HCEC 1CT (cell line): ENCODE results near the gene PCGF2.
A peak's percentile ranks its signal among the peaks of the same experiment; 100 is the strongest.

Experiments used
- DNase-seq: peaks from one replicate; pipeline ENCODE4 v3.0.0-alpha.2; 2017

PCGF2 gene

DNA sequence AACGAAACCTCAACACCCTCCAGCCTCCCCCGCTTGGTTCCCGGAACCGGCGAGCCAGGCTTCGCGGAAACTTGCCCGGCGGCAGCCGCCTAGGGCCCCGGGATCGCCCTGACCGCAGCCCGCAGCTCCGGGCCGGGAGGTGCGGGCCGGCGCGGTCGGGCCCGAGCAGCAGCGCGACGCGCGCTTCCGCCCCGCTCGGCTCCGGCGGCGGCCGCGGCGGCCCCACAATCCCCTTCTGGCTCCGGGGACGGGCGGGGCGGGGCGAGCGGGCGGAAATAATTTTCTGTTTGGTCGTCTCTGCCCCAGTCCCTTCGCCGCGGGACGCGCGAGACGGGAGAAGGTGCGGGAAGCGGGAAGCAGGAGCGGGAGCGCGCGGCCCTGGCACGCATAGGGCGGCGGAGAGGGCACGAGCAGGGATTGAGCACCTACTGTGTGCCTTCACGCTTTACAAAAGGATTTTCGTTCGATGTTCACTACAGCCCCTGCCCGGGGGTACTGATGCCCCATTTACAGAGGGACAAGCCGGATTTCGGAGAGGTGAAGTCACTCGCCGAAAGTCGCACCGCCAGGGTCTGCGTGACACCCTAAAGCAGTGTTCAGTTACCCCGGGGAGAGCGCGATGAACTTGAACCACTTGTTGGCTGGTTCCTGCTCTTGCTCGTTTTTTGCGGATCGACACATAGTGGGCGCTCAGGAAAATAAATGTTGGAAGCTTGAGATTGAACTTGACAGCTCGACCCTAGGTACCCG, 45.8 kb downstream of the PCGF2 start:
- DNase-seq: peak; percentile 85

DNA sequence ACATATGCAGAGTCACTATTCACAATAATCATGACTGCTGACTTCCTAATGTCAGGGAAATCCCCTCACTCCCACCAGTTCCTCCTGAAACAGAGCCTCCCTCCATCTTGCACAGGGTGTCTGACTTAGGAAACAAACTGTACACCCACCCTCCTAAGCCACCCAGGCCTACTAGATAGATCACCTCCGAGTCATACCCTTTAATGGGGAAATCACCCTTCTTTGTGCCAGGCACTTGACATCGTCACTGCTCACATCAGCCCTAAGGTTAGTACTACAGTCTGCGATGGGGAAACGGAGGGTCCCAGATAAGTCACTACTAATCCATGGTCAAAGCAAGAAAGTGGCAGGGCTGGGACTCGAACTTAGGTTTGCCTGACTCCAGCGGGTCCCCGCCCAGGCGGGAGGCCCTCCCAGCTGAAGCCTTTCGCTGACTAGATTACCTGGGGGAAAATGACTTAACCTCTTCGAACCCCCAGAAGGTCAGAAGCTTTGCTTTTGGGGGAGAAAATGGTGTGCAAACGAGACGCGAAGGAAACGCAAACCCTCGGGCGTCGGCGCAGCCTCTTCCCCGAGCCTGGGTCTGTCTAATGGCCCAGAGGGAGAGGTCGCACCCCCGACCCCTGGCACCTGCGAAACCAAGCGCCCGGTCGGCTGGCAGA, 46.5 kb downstream of the PCGF2 start:
- peak; percentile 7 for DNase-seq

DNA sequence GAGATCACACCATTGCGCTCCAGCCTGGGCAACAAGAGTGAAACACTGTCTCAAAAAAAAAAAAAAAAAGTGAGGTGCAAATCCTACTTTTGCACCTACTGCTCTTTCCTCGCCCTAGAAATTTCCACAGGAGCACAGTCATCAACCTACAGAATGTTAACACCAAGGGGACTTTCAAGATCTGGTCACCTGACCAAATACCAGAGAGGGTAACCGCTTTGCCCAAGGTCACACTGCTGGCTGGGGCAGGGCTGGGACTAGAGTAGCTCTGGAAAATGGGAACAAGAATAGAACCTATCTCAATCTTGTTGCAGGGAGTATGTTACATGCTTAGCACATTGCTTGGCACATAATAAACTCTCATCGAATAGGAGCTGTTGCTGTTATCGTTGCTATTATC, 49.4 kb downstream of the PCGF2 start:
- no peak for DNase-seq

DNA sequence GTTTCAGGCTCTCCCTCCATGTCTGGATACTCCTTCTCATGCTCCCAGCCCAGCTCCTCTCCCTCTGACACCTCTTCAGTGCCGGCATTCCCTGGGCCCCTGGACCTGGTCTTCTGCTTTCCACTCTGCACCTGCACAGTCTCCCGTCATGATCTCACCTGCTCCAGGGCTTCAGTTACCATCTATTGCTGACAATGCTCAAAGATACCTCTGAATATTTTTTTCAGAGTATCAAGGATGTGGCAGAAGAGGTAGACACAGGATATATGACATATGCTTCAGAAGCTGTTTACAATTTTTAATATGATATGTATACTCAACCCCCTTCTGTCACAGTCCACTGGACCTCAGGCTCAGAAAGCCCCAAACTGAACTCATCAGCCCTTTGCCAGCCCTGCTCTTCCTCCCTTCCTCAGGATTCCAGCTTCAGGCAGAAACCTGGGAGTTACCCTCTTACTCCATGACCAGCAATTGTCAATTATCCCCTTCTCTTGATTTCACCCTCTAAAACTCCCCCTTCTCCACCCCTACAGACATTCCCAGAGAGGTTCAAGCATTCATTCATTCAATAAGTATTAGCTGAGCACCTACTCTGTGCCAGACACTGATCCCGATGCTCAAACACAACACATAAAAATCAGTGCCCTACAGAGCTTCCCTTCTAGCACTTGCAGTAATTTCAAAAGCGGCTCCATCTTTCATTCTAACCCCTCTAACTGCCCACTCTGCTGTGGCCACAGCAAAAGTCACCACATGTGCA, 50.9 kb downstream of the PCGF2 start:
- no peak for DNase-seq

DNA sequence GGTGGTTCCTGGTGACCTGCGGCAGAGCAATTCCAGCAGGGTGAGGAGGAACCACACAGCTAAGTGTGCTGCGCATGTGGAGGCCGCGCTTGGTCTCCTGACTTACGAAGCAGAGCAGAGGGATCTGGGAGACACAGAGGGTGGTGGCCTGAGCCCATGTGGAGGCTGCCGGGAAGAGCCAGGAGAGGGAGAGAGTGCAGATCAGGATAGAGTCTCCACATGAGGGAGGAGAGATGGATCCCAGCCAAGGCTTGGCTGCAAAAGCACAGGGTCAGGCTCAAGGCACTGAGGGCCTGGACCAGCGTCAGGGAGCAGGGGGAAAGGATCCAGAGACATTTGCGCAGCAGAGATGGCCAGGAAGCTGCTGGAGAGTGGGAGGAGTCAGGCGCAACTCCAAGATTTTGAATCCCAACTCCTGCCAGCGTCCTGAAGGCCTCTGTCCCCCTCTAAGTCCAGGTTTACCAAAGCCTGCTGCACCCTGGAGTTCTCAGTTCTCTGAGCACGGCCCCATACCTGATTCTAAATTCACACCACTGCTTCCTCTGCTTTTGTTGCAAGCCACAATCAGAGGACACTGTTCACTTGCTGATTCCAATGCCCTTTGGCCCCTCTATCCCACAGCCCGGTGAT, 54.3 kb downstream of the PCGF2 start:
- DNase-seq: peak; percentile 10

DNA sequence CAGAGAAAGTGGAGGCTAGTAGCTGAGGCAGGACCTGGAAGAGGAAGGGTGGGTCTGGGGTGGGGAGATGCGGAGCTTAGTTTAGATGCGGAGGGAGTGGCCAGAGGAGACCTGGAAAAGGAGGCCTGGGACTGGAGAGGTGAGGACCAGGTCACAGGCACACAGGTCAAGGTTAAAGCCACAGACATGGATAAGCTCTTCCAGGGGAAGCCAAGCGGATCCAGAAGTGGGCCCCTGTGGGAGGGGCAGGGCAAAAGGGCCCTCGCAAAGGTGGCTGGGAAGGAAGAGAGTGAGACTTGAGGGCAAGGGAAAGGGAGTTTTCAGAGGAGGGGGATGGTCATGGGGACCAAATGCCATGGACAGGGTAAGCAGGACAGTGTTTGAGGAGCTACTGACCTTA, 57.0 kb downstream of the PCGF2 start:
- no peak for DNase-seq

DNA sequence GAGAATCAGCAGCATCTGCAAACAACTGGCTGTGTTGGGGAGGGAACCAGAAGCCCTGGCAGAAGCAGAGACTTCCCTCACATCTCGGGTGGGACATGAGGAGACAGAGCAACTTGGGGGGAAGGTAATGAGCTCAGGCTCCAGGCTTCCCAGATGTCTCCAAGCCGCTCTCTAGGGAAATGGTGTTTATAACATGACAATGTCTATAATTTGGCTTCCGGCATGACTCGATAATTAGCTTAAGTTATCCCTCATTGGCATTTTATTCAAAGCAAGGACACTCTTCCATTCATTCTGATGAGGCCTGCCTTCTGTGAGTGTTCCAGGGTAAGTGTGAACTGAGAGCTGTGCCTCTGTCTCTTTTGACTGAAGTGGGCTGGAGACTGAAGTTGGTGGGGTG, 57.8 kb downstream of the PCGF2 start:
- DNase-seq: no peak

DNA sequence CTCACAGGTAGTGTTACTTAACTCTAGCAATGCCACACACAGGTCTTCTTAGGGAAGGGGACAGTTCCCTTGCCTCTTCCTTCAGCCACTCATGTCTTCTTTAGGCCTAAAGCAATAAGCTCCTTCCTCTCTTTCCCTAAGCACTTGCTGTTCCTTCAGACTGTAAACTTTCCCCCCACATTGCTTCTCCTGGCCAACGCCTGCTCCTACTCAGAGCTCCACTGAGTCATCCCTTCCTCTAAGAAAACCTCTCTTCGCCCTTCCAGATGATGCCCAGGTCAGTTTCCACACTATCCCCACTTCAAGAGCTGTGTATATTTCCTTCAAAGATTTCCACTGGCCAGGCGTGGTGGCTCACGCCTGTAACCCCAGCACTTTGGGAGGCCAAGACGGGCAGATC, 60.9 kb downstream of the PCGF2 start:
- peak; percentile 75 for DNase-seq

DNA sequence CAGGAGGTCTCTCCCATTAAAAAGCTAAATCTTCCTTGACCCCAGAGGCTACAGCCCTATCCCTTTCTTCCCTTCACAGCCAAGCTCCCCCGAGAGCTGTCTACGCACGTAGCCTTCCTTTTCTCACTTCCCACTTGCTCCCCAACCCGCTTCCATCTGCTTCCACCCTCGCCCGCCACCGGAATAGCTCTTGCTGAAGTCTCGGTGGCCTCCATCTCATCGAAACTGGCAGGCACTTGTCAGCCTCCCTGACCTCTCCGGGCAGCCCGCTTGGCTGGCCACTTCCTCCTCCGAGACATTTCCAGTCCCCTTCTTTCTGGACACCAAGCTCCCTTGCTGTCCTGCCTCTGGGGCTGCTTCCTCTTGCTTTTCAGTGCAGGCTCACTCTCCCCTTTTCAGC, 62.6 kb downstream of the PCGF2 start:
- DNase-seq: no peak
